ENCODE results near the gene KHDC1. TPM values are rescaled to one million over a fixed set of nuclear protein-coding genes. Genes with fewer than 3 reads are reported as not detected.

KHDC1 gene
- total and polyA plus RNA-seq, 2 experiments from 2014 or later = 4.3 to 5.5 TPM

- H3K4me3 ChIP-seq = no peak overlapping the region
- 92% methylated on average over 3 of the region's 3 CpGs for WGBS (ENCODE audit: low lambda C conversion rate, missing lambda C conversion rate)
These were observed 55.7 kb downstream of the KHDC1 start for GRCh38 chr6:73207221-73207837.

GRCh38 chr6:73204252-73204651, 58.7 kb downstream of the KHDC1 start:
- TF ChIP-seq EZH2 (IDR thresholded peaks at IDR 0.05; ENCODE audit: borderline replicate concordance) (no peak), CTCF (IDR thresholded peaks at IDR 0.05; ENCODE audit: poor library complexity) (no peak), EZH2phosphoT487 (IDR thresholded peaks at IDR 0.05; ENCODE audit: low read depth, severe bottlenecking, unreplicated experiment) (no peak)
- Histone ChIP-seq H3K9me2 (replicated peaks; ENCODE audit: insufficient read depth) (no peaks in the 10 kb centered on the region), H3K9me3 (ENCODE audit: low read depth) (no peaks in the 10 kb centered on the region), H3K27me3 (no peaks in the 10 kb centered on the region), H3K4me1 (ENCODE audit: insufficient read depth) (no peaks in the 10 kb centered on the region), H3K4me2 (no peak overlapping the region), H4K20me1 (ENCODE audit: insufficient read depth, poor library complexity, severe bottlenecking) (no peaks in the 10 kb centered on the region), H2AFZ (no peak overlapping the region), H3K4me3 (no peak overlapping the region), H3K36me3 (replicated peaks; ENCODE audit: insufficient read depth, low read depth) (no peaks in the 10 kb centered on the region), H3K27ac (no peak overlapping the region), H3K79me2 (no peaks in the 10 kb centered on the region)
- 80% methylated on average over 4 of the region's 4 CpGs for WGBS (ENCODE audit: low lambda C conversion rate, missing lambda C conversion rate)
- DNase-seq (ENCODE audit: low spot score) = no peak

More at GRCh38 chr6:73207221-73207837, 55.7 kb downstream of the KHDC1 start:
- H3K79me2 ChIP-seq = no peaks in the 10 kb centered on the region
- no peak overlapping the region for H3K27ac ChIP-seq
- H3K36me3 ChIP-seq (replicated peaks; ENCODE audit: insufficient read depth, low read depth) = no peaks in the 10 kb centered on the region
- no peaks in the 10 kb centered on the region for H4K20me1 ChIP-seq (ENCODE audit: insufficient read depth, poor library complexity, severe bottlenecking)
- no peaks in the 10 kb centered on the region for H3K9me2 ChIP-seq (replicated peaks; ENCODE audit: insufficient read depth)
- TF ChIP-seq CTCF (IDR thresholded peaks at IDR 0.05; ENCODE audit: poor library complexity) (no peak), EZH2phosphoT487 (IDR thresholded peaks at IDR 0.05; ENCODE audit: low read depth, severe bottlenecking, unreplicated experiment) (no peak), EZH2 (IDR thresholded peaks at IDR 0.05; ENCODE audit: borderline replicate concordance) (no peak)
- no peaks in the 10 kb centered on the region for H3K27me3 ChIP-seq
- H3K4me1 ChIP-seq (ENCODE audit: insufficient read depth) = no peaks in the 10 kb centered on the region
- H3K9me3 ChIP-seq (ENCODE audit: low read depth) = no peaks in the 10 kb centered on the region
- H2AFZ ChIP-seq = no peak overlapping the region
- no peak for DNase-seq (ENCODE audit: low spot score)
- no peak overlapping the region for H3K4me2 ChIP-seq

DNA sequence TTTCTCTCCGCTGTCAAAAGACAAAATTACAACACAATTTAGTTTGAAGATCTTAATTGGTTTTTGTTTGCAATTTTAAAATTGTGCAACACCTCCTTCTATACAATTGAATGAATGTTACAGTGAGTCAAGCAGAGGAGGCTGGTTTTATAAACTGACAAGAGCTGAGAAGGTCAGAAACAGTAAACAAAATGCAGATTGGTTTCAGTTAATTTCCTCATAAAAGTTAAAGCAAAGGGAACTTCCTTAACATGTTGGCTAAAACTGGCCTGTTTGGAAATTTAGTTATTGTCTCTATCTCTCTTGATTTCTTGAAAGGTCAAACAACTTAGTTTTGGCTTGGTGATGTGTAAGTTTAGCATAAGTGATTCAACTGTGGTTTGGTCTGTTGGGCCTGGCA, 59.9 kb downstream of the KHDC1 start:
- Histone ChIP-seq H3K9me3 (ENCODE audit: low read depth) (no peaks in the 10 kb centered on the region), H3K27ac (no peak overlapping the region), H3K4me1 (ENCODE audit: insufficient read depth) (no peaks in the 10 kb centered on the region), H3K79me2 (no peaks in the 10 kb centered on the region), H3K9me2 (replicated peaks; ENCODE audit: insufficient read depth) (no peaks in the 10 kb centered on the region), H3K27me3 (no peaks in the 10 kb centered on the region), H3K36me3 (replicated peaks; ENCODE audit: insufficient read depth, low read depth) (no peaks in the 10 kb centered on the region), H2AFZ (no peak overlapping the region), H3K4me2 (no peak overlapping the region), H4K20me1 (ENCODE audit: insufficient read depth, poor library complexity, severe bottlenecking) (no peaks in the 10 kb centered on the region), H3K4me3 (no peak overlapping the region)
- TF ChIP-seq CTCF (IDR thresholded peaks at IDR 0.05; ENCODE audit: poor library complexity) (no peak), EZH2 (IDR thresholded peaks at IDR 0.05; ENCODE audit: borderline replicate concordance) (no peak), EZH2phosphoT487 (IDR thresholded peaks at IDR 0.05; ENCODE audit: low read depth, severe bottlenecking, unreplicated experiment) (no peak)
- 81% methylated on average over 1 of the region's 1 CpG for WGBS (ENCODE audit: low lambda C conversion rate, missing lambda C conversion rate)
- DNase-seq (ENCODE audit: low spot score) = no peak
